ENCODE results near the gene ABTB1. TPM values are rescaled to one million over a fixed set of nuclear protein-coding genes. Genes with fewer than 3 reads are reported as not detected.

ABTB1 gene
- total and polyA plus RNA-seq, 8 donors = 22.0 to 113 (median 43.7) TPM

DNA sequence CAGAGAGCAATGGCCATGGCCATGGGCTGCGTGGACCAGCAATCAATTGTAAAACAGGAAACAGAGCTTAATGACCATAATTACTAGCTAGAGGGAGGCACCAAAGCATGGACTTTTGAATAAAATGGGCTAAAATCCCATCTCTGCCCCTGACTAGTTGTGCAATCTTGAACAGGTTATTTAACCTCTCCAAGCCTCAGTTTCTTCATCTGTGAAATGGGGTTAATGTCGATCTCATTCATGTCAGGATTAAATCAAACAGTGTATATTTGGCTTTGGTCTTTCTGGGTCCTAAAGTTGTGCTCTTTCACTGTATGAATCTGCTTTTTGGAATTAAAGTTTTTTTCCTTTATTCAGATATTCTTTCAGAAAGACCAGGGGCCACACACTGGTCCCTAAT, 36.1 kb downstream of the ABTB1 start:
- Histone ChIP-seq H3K27me3 (no peaks in the 10 kb centered on the region), H3K9me3 (no peaks in the 10 kb centered on the region), H3K4me3 (no peak overlapping the region), H3K36me3 (peaks cover 0 to 10% (median 4%) of the 10 kb centered on the region in 4 donors), H3K27ac (peak overlapping the region in 2 of 5 donors; percentile 8 to 56), H3K4me1 (peaks cover 0 to 28% (median 14%) of the 10 kb centered on the region in 4 donors)
- no peak for DNase-seq
- intact Hi-C loops (cut with DNase I; ENCODE audit: low total_unique reads) = no loop called here
- WGBS, 5 donors = 65 to 90% (median 83%) methylated on average over 2 of the region's 2 CpGs
- TF ChIP-seq EP300 (IDR thresholded peaks at IDR 0.05) = no peak
- TF ChIP-seq POLR2AphosphoS5 (IDR thresholded peaks at IDR 0.05) = no peak
- no peak for TF ChIP-seq CTCF (IDR thresholded peaks at IDR 0.05)
- TF ChIP-seq POLR2A (IDR thresholded peaks at IDR 0.05) = no peak

DNA sequence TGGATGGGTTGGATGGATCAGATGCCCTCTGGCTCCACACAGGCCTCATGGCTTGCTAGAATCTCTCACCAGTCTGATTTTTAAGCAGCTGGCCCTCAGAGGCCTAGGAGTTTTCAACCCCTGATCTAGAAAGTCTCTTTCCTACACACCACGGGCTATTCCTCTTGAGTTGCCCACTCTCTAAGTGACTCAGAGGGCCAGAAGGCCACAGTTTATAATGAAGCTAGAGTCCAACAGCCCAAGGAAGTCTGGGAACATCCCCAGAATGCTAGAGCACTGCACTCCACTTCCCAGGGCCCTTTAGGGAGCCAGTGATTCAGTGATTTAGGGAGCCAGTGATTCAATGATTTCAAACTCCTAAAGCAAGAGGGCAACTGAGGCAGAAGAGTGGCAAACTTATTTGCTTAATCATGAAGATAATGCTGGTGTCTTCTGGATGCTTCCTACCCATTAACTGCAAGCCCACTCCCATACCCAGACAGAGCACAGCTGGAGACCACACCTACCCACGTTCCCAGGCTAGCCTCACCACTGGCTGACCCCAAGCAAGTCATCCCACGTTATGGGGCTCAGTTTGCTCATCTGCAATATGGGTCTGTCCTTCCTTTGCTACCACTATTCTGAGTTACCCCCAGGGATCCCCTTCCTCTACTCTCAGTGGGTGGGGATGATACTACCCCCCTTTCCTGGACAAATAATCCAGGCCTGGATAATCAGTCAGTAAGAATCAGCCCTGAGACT, 36.7 kb downstream of the ABTB1 start:
- no peaks in the 10 kb centered on the region for H3K9me3 ChIP-seq
- peaks cover 0 to 35% (median 14%) of the 10 kb centered on the region in 4 donors for H3K4me1 ChIP-seq
- H3K27ac ChIP-seq = peak overlapping the region in 2 of 5 donors; percentile 8 to 30
- no peak for DNase-seq
- H3K4me3 ChIP-seq = no peak overlapping the region
- peaks cover 0 to 13% (median 5%) of the 10 kb centered on the region in 4 donors for H3K36me3 ChIP-seq
- no peak for TF ChIP-seq EP300 (IDR thresholded peaks at IDR 0.05)
- TF ChIP-seq CTCF (IDR thresholded peaks at IDR 0.05) = no peak
- TF ChIP-seq POLR2A (IDR thresholded peaks at IDR 0.05) = no peak
- TF ChIP-seq POLR2AphosphoS5 (IDR thresholded peaks at IDR 0.05) = no peak
- WGBS, 5 donors = 52 to 78% (median 68%) methylated on average over 3 of the region's 3 CpGs
- intact Hi-C loops (cut with DNase I; ENCODE audit: low total_unique reads) = no loop called here
- H3K27me3 ChIP-seq = no peaks in the 10 kb centered on the region

DNA sequence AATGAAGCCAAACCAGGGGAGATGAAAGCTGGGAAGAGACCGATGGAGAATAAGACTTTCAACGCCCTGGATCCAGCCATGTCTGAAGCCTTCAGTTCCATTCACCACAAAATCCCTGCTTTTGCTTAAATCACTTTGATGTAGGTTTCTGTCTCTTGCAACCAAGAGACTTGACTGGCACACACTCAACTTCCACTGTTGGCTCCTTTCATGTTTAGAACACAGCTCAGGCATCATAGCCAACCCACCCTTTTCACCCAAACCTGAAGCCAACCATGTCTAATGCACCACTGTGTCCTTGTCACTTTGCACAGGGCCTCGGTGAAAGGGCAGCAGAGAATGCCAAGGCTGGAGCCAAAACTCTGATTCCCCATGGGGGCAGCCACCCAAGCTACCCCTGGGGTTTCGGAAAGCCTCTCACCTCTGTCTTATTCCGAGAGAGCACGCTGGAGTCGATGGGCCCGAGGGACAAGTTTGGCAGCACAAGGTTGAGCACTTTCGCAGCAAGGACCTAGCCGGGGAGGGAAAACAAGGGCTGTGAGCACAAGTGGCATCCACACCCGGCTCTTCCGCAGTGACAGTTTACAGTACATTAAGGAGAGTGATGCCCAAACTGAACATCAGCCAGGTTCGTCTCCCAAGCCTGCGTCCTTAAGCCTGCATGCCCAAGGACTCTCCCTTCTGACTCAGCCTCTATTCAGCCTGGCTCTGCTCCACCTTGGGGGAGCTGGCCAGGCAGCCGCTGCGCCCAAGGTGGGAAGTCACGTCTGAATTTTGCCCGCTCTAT, 37.6 kb downstream of the ABTB1 start:
- Histone ChIP-seq H3K4me1 (peaks cover 0 to 38% (median 14%) of the 10 kb centered on the region in 4 donors), H3K36me3 (peaks cover 0 to 10% (median 3%) of the 10 kb centered on the region in 4 donors), H3K4me3 (no peak overlapping the region), H3K27ac (peak overlapping the region in 1 of 5 donors; percentile 7), H3K27me3 (no peaks in the 10 kb centered on the region), H3K9me3 (no peaks in the 10 kb centered on the region)
- intact Hi-C loops (cut with DNase I; ENCODE audit: low total_unique reads) = no loop called here
- 78 to 92% (median 91%) methylated on average over 10 to 18 of the region's 18 CpGs for WGBS, 5 donors
- TF ChIP-seq EP300 (IDR thresholded peaks at IDR 0.05) (no peak), CTCF (IDR thresholded peaks at IDR 0.05) (no peak)
- DNase-seq = no peak

DNA sequence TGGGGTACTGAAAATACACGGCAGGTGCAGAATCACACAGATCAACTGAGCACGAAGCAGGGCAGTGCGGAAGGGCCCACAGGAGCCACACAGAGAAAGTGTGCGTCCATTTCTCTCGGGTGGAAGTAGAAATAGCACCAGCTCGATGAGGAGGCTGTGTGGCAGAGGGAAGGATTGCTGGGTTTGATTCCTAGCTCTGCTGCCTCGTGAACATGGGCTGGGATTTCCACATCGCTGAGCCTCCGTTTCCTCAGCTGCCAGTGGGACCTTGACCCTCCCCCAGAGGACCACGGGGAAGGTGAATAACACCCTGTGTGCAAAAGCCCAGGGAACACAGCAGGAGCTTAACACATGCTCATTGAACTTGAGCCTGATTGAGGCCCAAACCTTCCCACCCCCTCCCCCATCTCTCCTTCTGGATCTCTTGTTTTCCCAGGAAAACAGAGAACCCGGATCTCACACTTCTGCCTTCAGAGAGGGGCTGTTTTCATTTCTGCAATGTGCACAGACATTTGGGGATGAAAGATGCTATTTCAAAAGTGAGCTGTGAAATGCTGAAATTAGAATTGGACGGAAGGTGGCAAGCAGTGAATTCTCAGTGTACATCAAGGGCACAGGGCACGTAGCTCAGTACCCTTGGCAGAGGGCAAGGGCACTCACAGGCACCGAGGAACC, 38.4 kb downstream of the ABTB1 start:
- Histone ChIP-seq H3K4me1 (peaks cover 0 to 38% (median 14%) of the 10 kb centered on the region in 4 donors), H3K9me3 (no peaks in the 10 kb centered on the region), H3K36me3 (peaks cover 0 to 9% (median 4%) of the 10 kb centered on the region in 4 donors), H3K4me3 (no peak overlapping the region), H3K27ac (peak overlapping the region in 1 of 5 donors; percentile 7), H3K27me3 (no peaks in the 10 kb centered on the region)
- DNase-seq = no peak
- 79 to 88% (median 85%) methylated on average over 14 of the region's 14 CpGs for WGBS, 5 donors
- intact Hi-C loops (cut with DNase I; ENCODE audit: low total_unique reads) = no loop called here
- TF ChIP-seq POLR2A (IDR thresholded peaks at IDR 0.05) (no peak), EP300 (IDR thresholded peaks at IDR 0.05) (no peak), POLR2AphosphoS5 (IDR thresholded peaks at IDR 0.05) (no peak), CTCF (IDR thresholded peaks at IDR 0.05) (no peak)

Measured in stomach (tissue), 9 donors.